CD1c-positive myeloid dendritic cell (primary cell): ENCODE results near the gene PTPRK.

Source experiments
- DNase-seq: peaks from one replicate; pipeline ENCODE4 v3.0.0-alpha.2; 2016; ENCODE audit errors: extremely low spot score

The PTPRK gene

GRCh38 chr6:128188678-128189077, 331.7 kb downstream of the PTPRK start:
- no peak for DNase-seq

GRCh38 chr6:128186729-128187128, 333.7 kb downstream of the PTPRK start:
- DNase-seq: no peak

DNA sequence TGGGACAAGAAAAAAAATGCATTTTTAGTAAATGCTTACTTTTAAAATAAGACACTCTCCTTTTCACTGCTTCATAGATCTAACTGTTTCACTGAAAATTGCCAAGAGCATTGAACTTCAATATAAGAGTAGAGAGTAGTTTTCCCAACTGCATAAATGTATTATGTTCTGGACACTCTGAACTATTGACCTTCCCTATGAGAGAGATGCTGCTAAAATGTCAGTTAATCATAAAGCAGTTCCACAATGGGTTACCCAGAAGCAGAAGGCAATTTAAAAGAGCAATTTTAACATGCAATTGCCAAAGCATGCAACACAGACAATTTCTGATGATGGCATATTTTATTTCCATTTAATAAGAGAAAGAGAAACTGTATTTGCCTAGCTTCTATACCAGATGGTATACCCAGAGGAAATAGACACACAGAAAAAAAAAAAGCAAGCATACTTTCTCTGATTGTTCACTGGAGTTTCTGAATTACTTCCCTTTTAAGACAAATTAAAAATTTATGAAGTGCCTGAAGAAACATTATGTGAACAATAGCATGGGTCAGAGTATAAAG, 340.4 kb downstream of the PTPRK start:
- no peak for DNase-seq

DNA sequence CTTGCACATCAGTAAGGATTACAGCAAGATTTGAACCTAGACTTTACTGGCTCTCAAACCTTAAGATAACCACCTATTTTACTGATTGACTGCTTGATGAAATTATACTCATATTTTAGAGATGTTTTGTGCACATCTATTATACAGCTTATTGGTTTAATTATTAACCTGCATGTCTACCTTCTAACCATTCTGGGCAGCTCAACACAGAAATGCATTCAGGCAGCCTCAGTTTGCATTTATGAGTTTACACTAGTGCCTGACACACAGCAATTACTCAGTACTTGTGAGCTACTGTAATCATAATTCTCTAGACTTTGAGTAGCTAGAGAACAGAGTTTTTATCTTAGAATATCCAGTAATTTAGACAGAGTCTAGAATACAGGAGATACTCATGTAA, 345.7 kb downstream of the PTPRK start:
- DNase-seq: no peak

DNA sequence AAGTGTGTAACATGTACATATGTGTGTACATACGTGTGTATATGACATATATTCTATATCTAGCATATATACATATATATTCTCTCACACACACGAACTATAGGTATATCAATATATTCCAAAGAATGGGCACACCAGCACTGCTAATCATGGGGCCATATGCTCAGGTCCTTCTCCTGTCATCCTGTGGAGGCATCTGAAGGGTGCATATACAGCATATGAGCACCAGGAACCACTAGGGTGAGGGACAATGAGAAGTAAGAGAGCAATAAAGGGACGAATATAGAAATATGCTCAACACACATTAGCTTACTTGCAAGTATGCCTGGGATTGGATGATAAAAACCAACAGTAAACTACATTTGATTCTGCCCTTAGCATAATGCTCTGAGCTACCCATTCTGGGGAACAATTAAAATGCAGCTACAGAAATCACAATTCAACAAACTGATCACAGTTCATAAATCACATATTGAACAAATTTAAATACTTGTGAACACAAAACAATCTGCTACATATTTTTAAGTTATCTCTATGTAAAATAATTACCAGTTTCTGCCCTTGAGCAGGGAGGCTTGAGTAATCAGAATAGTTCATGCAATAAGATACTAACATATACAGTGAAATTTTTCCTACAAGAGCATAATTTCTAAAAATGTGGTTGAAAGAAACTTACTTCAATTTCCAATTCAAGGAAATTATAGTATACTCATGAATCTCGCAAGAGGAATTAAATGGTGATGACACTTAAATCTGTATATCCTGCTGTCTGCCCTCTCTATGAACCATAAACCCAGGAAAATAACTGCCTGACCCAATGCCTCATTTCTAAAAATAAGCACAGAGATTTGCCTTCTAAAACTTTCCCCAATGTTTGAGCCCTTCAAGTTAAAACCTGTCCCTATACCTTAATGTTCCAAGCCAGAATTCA, 347.4 kb downstream of the PTPRK start:
- DNase-seq: no peak

DNA sequence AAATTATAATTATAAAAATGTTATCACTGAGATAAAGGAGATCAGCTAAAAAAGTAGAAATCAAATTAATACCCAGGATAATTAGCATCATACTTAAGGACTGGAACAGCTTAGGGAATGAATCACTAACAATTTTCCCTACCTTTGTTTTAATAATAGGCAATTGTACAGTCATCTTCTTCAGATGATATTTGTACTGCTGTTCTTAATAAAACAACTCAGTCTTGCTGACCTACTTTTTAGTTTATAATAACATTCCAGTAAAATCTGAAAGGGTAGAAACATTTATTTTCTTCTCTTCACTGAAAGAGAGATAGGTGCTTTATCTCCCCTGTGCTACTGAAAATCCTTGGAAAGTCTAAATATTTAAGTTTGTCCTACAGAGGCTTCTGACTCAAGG, 348.3 kb downstream of the PTPRK start:
- DNase-seq: no peak

GRCh38 chr6:128171182-128171581, 349.2 kb downstream of the PTPRK start:
- no peak for DNase-seq

DNA sequence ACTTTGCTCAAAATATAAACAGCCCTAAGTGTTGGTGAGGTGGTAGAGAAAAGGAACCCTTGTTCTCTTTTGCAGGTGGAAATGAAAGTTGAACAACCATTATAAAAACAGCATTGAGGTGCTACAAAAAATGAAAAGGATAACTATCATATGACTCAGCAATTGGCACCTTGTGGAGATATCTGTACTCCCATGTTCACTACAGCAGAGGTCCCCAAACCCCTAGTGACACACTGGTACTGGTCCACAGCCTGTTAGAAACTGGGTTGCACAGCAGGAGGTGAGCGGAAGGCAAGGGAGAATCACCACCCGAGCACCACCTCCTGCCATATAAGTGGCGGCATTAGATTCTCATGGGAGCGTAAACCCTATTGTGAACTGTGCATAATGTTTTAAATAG, 352.2 kb downstream of the PTPRK start:
- DNase-seq: no peak

DNA sequence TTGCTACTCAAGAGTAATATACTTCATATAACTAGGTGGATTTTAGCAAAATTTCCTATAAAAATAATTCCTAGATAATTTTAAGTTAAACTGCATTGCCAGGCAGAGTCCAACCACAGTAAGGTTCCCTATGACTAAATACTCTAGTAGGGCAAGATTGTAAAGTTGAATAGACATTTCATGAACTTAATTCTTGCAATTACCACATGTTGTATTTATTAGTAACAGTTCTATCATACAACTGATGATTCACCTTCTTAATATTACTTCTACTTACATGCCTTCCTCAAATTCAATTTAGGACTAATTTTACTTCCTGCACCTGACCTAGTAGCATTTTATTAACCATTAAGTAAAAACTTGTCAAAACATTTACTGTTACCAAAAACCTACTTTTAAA, 352.8 kb downstream of the PTPRK start:
- no peak for DNase-seq

DNA sequence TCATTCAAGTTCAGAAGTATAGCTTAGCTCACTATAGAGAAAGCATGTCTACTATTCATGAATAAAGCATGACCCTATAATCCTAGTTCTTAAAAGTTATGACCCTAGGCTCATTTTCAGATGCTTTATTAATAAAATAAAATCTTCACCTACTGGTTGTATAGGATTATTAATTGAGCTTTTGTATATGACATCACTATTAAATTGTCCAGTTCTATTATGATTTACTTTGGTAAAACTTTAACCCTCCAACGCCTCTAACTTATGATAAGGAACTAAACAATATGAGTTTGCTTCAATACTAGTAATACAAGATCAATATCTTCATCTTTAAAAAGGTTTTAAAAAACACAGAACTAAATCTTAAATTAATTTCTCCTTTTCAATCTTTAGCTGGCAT, 356.1 kb downstream of the PTPRK start:
- no peak for DNase-seq

GRCh38 chr6:128162423-128162822, 358.0 kb downstream of the PTPRK start:
- DNase-seq: no peak

DNA sequence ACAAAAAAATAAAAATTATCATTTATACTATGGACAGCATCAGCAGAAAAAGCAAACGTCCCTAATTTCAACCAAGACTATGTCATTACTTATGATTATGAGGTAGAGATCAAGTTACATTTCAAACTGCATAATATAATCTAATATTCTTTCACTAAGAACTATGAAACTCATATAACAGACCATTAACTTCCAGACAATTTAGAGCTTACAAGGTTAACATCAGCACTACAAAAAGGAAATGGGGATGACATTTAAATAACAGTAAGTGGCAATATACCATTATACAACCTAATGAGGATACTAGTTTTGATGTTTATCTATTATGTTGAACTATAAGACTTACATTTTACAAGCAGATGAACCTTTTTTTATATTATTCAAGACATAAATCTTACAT, 358.6 kb downstream of the PTPRK start:
- DNase-seq: no peak

DNA sequence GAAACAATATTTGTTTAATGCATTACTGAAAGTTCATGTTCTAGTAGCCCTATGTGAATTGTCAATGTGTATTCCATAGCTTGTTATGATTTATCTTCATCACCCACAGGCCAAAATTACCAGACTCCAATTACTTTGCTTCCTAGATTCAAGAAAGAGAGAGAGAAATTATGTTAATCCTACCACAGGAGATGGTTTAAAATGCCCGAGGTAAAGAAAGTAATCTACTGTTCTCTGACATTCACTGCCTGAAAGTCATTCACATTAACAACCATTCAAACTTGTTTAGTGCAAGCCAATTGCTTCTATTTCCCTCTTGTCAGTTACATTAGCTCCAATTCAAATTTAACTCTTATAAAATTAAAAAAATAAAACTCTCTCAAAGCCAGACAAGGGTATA, 359.1 kb downstream of the PTPRK start:
- DNase-seq: no peak

- DNase-seq: no peak
Observed at GRCh38 chr6:128158496-128158895, 361.9 kb downstream of the PTPRK start.

DNA sequence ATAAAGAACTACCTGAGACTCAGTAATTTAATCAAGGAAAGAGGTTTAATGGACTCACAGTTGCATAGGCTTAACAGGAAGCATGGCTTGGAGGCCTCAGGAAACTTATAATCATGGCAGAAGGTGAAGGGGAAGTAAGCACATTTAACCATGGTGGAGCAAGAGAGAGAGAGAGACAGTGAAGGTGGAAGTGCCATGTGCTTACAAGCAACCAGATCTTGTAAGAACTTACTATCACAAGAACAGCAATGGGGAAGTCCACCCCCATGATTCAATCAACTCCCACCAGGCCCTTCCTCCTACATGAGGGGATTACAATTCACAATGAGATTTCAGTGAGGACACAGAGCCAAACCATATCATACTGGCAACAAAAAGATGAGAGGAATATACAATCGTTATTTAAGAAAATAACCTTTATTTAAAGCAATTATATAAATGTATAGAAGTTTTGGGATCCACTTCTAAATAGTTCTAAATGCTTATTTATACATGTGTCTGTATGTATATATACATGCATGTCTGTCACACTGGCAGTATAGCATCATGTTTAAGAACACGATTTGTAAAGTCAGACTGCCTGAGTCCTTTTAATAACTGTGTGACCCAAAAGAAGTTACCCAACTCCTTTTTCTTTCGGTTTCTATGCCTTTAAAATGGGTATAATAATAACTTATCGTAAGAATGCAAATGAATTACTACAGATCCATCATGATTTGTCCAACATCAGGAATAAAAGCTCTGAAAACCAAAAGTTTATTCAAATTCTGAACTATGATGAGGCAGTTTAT, 363.9 kb downstream of the PTPRK start:
- DNase-seq: peak; percentile 5

DNA sequence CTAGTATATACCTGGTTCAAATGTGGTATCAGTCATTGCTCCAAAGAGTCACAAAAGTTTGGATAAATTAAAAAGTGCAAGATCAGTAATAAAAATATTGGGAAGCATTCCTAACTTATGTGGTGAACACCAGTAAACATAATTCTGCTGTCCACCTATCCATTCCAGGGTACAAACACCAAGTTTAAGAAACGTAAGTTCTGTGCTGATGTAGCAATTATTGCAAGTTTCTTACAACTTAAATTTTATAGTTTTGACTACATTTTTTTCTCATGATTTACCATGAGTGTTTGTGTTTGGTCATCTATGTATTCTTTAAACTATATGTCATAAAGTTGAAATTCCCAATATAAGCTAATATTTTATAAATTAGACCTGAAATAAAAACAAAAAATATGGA, 364.6 kb downstream of the PTPRK start:
- no peak for DNase-seq

DNA sequence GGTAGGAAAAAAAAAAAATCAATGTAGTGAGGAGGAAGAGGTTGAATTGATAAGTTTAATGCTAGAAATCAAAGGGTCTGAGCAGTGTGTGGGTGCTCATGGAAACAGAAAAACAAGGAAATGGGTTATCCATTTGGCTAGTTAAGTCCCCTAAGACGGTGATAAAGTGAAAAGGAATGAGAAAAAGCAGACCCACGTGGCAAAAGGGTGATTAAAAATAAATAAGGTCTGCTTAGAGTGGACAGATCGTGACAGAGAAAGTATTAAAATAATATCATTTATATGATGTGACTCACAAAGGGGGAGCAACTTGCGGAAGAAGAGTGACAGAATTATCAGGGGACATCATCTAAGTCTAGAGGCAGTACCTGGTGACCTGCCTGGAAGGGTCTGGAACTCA, 367.8 kb downstream of the PTPRK start:
- no peak for DNase-seq

DNA sequence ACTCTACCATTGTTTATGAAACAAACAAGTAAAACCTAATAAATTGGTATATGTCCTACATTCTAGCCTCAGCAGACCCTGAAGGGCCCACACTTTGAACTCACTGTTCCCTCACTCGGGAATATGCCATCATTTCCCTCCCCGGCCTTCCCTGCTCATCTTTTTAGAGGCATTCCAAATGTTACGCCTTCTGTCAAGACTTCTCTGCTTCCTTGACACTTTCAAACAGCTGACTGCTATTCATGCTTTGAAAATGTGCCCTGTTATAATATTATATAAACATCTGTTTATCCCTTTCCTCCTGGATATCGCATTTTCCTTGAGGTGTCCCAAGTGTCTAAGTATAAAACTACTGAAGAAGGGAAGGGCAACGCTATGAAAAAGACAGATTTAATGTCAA, 370.0 kb downstream of the PTPRK start:
- no peak for DNase-seq

DNA sequence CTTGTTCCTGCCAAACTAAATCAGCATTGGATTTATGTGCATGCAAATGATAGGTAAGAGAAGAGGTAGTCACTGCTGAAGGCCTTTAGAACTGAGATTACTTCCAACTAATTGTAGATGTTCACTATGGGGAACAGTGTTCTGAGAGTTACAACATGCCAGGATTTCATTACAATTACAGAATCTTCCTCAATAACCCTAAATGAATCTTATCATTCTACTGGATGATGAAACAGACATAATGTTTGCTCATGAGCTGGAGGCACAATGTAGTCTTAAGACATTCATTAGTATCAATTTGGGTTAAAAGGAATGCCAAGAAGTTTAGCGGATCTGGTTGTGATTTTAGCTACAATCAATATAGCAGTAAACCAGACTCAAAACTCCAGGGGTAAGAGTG, 370.6 kb downstream of the PTPRK start:
- DNase-seq: no peak

- no peak for DNase-seq
Observed at GRCh38 chr6:128144320-128144719, 376.1 kb downstream of the PTPRK start.

DNA sequence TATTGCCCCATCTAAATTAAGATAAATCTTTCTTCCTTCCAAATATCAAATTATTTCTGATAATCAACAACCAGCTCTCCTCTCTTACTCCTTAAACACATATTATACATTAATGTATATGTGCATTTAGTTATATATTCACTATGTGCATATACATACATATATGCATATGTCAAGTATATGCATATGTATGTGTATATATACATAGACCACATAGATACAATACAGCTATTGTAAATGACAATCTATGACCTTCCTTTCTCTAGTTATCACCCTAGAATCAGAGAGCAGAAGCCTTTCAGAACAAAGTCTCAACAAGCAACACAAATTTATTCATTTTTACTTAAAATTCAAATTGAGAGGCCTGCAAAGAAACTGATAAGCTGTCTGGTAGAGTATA, 378.5 kb downstream of the PTPRK start:
- no peak for DNase-seq

DNA sequence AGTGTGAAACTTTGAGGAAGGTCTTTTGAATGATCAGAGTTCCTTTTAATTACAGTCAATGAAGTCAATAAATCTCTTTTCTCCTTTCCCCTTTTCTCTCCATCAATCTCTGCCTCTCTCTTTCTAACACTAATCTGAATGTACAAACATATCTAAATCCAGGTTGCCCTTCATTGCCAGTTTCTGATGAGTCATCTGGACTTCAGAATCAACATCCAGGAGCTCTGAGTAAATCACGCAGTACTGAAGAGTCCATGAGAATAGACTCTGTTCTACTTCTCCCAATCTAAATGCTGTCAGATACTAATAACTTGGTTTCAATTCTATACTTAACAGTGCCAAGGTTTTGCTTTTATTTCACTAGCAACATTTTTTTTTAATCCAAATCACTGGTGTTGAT, 380.9 kb downstream of the PTPRK start:
- no peak for DNase-seq

- no peak for DNase-seq
Observed at GRCh38 chr6:128138694-128139093, 381.7 kb downstream of the PTPRK start.
